Upper lobe of left lung (tissue), 4 donors: ENCODE data around the gene JMJD8.

Experiments
- EP300 ChIP-seq, 4 donors: sonication (generic); formaldehyde crosslinking; IDR thresholded peaks; one replicate each; pipeline ENCODE4 v1.5.1; 2017; ENCODE audit warnings: antibody characterized with exemption in 4 of 4, control low read depth in 2 of 4
- POLR2A ChIP-seq, 4 donors: fragments of 450-650 bp; IDR thresholded peaks; one replicate each; pipeline ENCODE4 v1.5.1; 2016 to 2017; ENCODE audit warnings: antibody characterized with exemption in 4 of 4, mild to moderate bottlenecking in 2 of 4
- POLR2AphosphoS5 ChIP-seq, 2 donors: sonication (generic); formaldehyde crosslinking; IDR thresholded peaks; one replicate each; pipeline ENCODE4 v1.5.1; 2017; ENCODE audit warnings: antibody characterized with exemption in 2 of 2
- TF ChIP-seq, protein P1 (sequence below), 6 experiments: fragments of 450-650 bp in 4 of 6; fragments of 200-600 bp in 2 of 6; sonication (generic) in 2 of 6; IDR thresholded peaks; one replicate each; pipeline ENCODE4 v1.5.1; 2016 to 2019; ENCODE audit warnings: antibody characterized with exemption in 6 of 6

DNA sequence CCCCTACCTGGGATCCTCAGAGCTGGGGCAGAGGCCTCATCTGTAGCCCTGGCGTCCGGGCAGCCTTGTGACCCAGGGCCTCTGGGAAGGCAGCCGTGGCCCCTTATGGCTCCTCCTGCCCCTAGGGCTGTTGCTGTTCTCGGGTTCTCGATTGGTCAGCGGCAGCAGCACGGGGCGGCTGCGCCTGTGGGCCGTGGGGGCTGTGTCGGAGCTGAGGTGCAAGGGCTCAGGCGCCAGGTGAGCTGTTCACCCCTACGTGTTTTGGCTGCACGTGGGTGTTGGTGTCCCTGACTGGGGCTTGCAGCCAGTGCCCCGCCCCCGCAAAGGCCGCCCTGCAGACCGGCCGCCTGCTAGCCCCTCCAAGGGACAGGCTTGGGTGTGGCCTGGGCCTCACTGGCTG lies 22.0 kb downstream of the JMJD8 start:
- TF ChIP-seq, protein P1, sequence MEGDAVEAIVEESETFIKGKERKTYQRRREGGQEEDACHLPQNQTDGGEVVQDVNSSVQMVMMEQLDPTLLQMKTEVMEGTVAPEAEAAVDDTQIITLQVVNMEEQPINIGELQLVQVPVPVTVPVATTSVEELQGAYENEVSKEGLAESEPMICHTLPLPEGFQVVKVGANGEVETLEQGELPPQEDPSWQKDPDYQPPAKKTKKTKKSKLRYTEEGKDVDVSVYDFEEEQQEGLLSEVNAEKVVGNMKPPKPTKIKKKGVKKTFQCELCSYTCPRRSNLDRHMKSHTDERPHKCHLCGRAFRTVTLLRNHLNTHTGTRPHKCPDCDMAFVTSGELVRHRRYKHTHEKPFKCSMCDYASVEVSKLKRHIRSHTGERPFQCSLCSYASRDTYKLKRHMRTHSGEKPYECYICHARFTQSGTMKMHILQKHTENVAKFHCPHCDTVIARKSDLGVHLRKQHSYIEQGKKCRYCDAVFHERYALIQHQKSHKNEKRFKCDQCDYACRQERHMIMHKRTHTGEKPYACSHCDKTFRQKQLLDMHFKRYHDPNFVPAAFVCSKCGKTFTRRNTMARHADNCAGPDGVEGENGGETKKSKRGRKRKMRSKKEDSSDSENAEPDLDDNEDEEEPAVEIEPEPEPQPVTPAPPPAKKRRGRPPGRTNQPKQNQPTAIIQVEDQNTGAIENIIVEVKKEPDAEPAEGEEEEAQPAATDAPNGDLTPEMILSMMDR (IDR thresholded peaks at IDR 0.05) = no peak
- TF ChIP-seq POLR2A (IDR thresholded peaks at IDR 0.05) = no peak
- TF ChIP-seq POLR2AphosphoS5 (IDR thresholded peaks at IDR 0.05) = no peak
- no peak for TF ChIP-seq EP300 (IDR thresholded peaks at IDR 0.05)
